ENCODE measurements around the gene NCAPG2.

The NCAPG2 gene

DNA sequence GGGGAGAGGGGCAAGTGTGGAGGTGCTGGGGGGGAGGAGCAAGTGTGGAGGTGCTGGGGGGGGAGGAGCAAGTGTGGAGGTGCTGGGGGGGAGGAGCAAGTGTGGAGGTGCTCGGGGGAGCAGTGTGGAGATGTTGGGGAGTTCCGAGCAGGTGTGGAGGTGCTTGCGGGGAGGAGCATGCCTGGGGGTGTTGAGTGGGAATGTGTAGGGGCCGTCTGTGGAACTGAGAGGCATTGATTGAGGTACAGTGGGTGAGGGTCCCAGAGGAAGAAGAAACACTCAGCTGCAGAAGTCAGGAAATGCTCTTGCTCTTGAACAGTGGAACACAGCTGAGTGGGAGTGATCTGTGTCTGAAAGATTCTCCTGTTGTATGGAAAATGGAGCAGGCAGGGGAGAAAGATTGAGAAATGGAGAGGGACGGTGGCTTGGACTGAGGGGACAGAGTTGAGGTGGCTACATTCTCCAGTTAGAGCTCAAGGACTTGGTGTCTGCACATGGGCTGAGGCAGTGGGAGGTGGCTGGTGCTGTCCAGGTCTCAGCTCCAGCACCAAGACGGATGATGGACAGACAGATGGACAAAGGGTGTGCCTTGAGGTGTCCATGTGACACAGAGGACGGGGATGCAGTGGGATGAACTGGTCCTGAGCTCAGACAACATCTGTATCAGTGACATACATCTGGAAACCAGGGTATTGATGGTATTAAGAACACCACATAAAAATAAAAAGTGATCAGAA, 25.2 kb upstream of the NCAPG2 start:
- FAIRE-seq (no peak), DNase-seq (ENCODE audit: insufficient read length, low spot score) (no peak)
- TF ChIP-seq TAF1 (IDR thresholded peaks at IDR 0.05; ENCODE audit: low read depth, low read length) (no peak), PAX5 (IDR thresholded peaks at IDR 0.05; ENCODE audit: insufficient read depth, low read length, severe bottlenecking) (no peak), POLR2AphosphoS5 (IDR thresholded peaks at IDR 0.05; ENCODE audit: low read depth, low read length) (no peak), POLR2A (IDR thresholded peaks at IDR 0.05; ENCODE audit: low read depth, low read length) (no peak), SPI1 (IDR thresholded peaks at IDR 0.05; ENCODE audit: low read depth, low read length) (no peak), POU2F2 (IDR thresholded peaks at IDR 0.05; ENCODE audit: low read depth, low read length) (no peak)

DNA sequence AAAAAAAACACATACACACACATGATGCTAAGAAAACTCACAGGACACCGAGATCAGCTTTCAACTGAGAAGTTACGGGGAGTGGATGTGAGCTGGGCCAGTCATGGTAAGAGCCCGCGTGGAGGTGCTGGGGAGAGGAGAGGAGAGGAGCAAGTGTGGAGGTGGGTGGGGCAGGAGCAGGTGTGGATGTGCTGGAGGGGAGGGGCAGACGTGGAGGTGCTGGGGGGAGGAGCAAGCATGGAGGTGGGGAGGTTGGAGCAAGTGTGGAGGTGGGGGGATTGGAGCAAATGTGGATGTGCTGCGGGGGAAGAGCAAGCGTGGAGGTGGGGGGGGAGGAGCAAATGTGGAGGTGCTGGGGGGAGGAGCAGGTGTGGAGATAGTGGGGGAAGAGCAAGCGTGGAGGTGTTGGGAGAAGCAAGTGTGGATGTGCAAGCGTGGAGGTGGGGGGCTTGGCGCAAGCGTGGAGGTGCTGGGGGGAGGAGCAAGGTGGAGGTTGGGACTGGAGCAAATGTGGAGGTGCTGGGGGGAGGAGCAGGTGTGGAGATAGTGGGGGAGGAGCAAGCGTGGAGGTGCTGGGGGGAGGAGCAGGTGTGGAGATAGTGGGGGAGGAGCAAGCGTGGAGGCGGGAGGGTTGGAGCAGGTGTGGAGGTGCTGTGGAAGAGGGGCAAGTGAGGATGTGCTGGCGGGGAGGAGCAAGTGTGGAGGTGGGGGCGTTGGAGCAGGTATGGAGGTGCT, 24.5 kb upstream of the NCAPG2 start:
- FAIRE-seq, result no peak
- TF ChIP-seq POLR2AphosphoS5 (IDR thresholded peaks at IDR 0.05; ENCODE audit: low read depth, low read length) (no peak), POLR2A (IDR thresholded peaks at IDR 0.05; ENCODE audit: low read depth, low read length) (no peak), PAX5 (IDR thresholded peaks at IDR 0.05; ENCODE audit: insufficient read depth, low read length, severe bottlenecking) (no peak), TAF1 (IDR thresholded peaks at IDR 0.05; ENCODE audit: low read depth, low read length) (no peak), SPI1 (IDR thresholded peaks at IDR 0.05; ENCODE audit: low read depth, low read length) (no peak), POU2F2 (IDR thresholded peaks at IDR 0.05; ENCODE audit: low read depth, low read length) (no peak)
- DNase-seq (ENCODE audit: insufficient read length, low spot score), result no peak

DNA sequence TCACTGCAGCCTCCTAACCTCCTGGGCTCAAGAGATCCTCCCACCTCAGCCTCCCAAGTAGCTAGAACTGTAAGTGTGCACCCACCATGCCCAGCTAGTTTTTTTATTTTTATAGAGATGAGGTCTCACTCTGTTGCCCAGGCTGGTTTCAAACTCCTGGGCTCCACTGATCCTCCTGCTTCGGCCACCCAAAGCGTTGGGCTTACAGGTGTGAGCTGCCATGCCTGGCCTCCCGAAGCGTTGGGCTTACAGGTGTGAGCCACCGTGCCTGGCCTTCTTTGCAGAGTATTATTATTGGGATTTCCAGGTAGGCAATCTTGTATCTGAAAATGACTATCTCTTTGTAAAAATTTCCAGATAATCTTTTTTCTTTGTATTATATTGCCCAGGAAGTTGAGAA, 23.1 kb upstream of the NCAPG2 start:
- FAIRE-seq (no peak), DNase-seq (ENCODE audit: insufficient read length, low spot score) (no peak)
- TF ChIP-seq PAX5 (IDR thresholded peaks at IDR 0.05; ENCODE audit: insufficient read depth, low read length, severe bottlenecking), result no peak
- no peak for TF ChIP-seq POLR2A (IDR thresholded peaks at IDR 0.05; ENCODE audit: low read depth, low read length)
- no peak for TF ChIP-seq POLR2AphosphoS5 (IDR thresholded peaks at IDR 0.05; ENCODE audit: low read depth, low read length)
- TF ChIP-seq SPI1 (IDR thresholded peaks at IDR 0.05; ENCODE audit: low read depth, low read length), result no peak
- no peak for TF ChIP-seq TAF1 (IDR thresholded peaks at IDR 0.05; ENCODE audit: low read depth, low read length)
- TF ChIP-seq POU2F2 (IDR thresholded peaks at IDR 0.05; ENCODE audit: low read depth, low read length), result no peak

DNA sequence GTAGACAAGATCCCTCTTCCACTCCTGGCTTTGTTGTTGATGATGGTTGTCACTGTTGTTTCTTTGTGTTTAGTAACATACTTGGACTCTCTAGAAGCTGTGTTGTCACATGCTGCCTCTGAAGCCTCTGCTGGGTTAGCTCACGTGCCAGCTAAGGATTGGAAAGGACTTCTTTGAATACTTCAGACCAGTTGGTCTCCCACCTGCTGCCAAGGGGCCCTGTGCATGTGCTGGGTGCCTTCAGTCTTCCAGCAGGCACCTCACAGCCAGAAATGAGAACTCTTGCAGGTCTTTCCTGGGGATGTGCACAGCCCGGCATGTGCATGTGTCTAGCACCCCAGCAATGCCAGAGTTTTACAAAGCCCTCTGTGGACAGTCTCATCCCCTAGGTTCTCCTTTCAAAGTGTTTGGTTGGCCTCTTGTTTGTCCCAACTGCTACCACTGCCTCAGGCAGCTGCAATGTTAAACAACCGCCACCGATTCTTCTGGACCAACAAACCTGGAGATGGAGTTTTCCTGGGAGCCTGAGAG, 21.7 kb upstream of the NCAPG2 start:
- FAIRE-seq (no peak), DNase-seq (ENCODE audit: insufficient read length, low spot score) (no peak)
- TF ChIP-seq POLR2AphosphoS5 (IDR thresholded peaks at IDR 0.05; ENCODE audit: low read depth, low read length), result no peak
- no peak for TF ChIP-seq TAF1 (IDR thresholded peaks at IDR 0.05; ENCODE audit: low read depth, low read length)
- no peak for TF ChIP-seq POLR2A (IDR thresholded peaks at IDR 0.05; ENCODE audit: low read depth, low read length)
- TF ChIP-seq POU2F2 (IDR thresholded peaks at IDR 0.05; ENCODE audit: low read depth, low read length), result no peak
- no peak for TF ChIP-seq SPI1 (IDR thresholded peaks at IDR 0.05; ENCODE audit: low read depth, low read length)
- no peak for TF ChIP-seq PAX5 (IDR thresholded peaks at IDR 0.05; ENCODE audit: insufficient read depth, low read length, severe bottlenecking)

DNA sequence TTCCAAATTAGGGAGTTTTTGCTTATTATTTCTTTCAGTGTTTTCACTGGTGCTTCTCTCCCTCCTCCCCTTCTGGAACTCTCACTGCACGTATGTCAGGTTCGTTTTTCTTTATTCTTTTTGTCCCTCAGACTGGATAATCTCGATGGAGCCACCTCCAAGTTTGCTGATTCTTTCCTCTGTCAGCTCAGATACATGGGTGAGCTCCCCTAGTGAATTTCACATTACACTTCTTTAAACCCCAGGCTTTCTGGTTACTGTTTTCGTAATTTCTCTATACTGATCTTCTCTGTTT, 20.8 kb upstream of the NCAPG2 start:
- FAIRE-seq (no peak), DNase-seq (ENCODE audit: insufficient read length, low spot score) (no peak)
- TF ChIP-seq POLR2A (IDR thresholded peaks at IDR 0.05; ENCODE audit: low read depth, low read length) (no peak), PAX5 (IDR thresholded peaks at IDR 0.05; ENCODE audit: insufficient read depth, low read length, severe bottlenecking) (no peak), POLR2AphosphoS5 (IDR thresholded peaks at IDR 0.05; ENCODE audit: low read depth, low read length) (no peak), SPI1 (IDR thresholded peaks at IDR 0.05; ENCODE audit: low read depth, low read length) (no peak), TAF1 (IDR thresholded peaks at IDR 0.05; ENCODE audit: low read depth, low read length) (no peak), POU2F2 (IDR thresholded peaks at IDR 0.05; ENCODE audit: low read depth, low read length) (no peak)

DNA sequence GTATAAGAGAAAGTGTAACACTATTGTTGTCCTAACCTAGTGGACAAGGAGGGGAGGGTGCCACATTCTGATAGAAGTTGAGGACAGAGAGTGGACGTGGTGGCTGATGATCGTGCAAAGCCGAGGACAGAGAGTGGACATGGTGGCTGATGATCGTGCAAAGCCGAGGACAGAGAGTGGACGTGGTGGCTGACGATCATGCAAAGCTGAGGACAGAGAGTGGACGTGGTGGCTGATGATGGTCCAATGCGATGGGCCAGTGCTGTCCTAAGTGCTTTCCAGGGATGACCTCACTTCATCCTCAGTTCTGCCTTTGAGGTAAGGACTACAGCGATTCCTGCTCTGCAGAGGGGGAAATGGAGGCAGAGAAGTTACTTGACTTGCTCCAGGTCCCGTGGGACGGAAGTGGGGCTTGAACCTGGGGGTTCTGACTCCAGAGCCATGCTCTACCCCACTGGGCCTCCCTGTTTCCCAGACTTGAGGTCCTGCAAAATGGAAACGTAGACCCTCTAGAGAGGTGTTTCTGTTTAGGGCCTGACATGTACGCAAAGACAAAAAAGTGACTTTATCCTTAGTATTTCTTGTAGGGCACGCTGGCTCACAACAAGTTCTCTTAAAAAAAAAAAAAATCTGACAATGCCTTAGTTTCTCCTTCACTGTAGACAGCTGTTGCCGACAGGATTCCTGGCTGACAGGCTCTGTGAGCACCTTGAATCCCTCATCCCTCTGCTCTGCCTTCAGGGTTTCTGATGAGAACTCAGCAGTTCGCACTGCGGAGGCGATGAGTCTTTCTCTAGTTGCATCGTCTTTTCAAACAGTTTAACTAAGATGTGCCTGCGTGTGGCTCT, 20.3 kb upstream of the NCAPG2 start:
- no peak for FAIRE-seq
- no peak for DNase-seq (ENCODE audit: insufficient read length, low spot score)
- TF ChIP-seq SPI1 (IDR thresholded peaks at IDR 0.05; ENCODE audit: low read depth, low read length) (no peak), POU2F2 (IDR thresholded peaks at IDR 0.05; ENCODE audit: low read depth, low read length) (no peak), TAF1 (IDR thresholded peaks at IDR 0.05; ENCODE audit: low read depth, low read length) (no peak), POLR2AphosphoS5 (IDR thresholded peaks at IDR 0.05; ENCODE audit: low read depth, low read length) (no peak), PAX5 (IDR thresholded peaks at IDR 0.05; ENCODE audit: insufficient read depth, low read length, severe bottlenecking) (no peak), POLR2A (IDR thresholded peaks at IDR 0.05; ENCODE audit: low read depth, low read length) (no peak)

DNA sequence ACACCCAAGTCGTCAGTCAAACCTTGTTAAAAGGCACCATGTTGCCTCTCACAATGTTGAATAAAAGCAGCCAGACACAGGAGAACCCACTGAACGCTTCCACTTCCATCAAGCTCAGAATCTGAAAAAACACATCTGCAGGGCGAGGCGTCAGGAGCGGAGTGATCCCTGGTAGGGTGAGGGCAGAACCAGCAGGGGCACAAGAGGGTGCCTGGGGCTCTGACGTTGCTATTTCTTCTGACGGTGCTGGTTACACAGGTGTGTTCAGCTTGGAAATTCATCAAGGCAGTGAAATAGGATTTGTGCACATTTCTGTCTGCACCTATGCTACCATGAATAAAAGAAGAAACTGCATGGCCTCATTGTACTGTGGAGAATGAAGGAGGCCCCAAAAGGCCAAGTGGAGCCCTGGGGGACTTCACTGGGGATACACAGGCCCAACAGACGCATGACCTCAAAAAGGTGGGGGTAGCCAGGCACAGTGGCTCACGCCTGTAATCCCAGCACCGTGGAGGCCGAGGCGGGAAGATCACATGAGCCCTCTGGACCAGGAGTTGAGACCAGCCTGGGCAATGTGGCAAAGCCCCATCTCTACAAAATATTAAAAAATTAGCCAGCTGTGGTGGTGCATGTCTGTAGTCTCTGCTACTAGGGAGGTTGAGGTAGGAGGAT, 19.2 kb upstream of the NCAPG2 start:
- TF ChIP-seq POU2F2 (IDR thresholded peaks at IDR 0.05; ENCODE audit: low read depth, low read length) (no peak), PAX5 (IDR thresholded peaks at IDR 0.05; ENCODE audit: insufficient read depth, low read length, severe bottlenecking) (no peak), SPI1 (IDR thresholded peaks at IDR 0.05; ENCODE audit: low read depth, low read length) (no peak), TAF1 (IDR thresholded peaks at IDR 0.05; ENCODE audit: low read depth, low read length) (no peak), POLR2AphosphoS5 (IDR thresholded peaks at IDR 0.05; ENCODE audit: low read depth, low read length) (no peak), POLR2A (IDR thresholded peaks at IDR 0.05; ENCODE audit: low read depth, low read length) (no peak)
- DNase-seq (ENCODE audit: insufficient read length, low spot score) (no peak), FAIRE-seq (no peak)

DNA sequence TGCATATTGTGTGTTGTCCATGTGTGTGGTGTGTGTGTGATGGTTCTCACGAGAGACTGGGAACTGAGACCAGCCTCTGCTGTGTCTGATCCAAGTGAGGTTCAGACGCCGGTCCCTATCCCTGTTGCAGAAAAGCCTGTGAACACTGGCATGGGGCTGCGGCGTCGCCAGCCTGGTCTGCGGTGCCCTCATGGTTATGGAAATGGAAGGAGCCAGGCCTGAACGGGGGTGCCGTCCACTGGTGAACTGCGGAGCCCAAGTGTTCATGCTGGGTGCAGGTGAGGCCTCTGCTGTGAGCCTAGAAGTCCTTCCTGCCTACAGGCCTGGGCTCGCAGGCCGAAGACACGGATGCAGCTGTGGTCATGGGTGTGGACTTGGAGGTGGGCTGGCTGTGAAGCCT, 18.7 kb upstream of the NCAPG2 start:
- FAIRE-seq (no peak), DNase-seq (ENCODE audit: insufficient read length, low spot score) (no peak)
- TF ChIP-seq PAX5 (IDR thresholded peaks at IDR 0.05; ENCODE audit: insufficient read depth, low read length, severe bottlenecking) (no peak), POLR2AphosphoS5 (IDR thresholded peaks at IDR 0.05; ENCODE audit: low read depth, low read length) (no peak), POU2F2 (IDR thresholded peaks at IDR 0.05; ENCODE audit: low read depth, low read length) (no peak), SPI1 (IDR thresholded peaks at IDR 0.05; ENCODE audit: low read depth, low read length) (no peak), POLR2A (IDR thresholded peaks at IDR 0.05; ENCODE audit: low read depth, low read length) (no peak), TAF1 (IDR thresholded peaks at IDR 0.05; ENCODE audit: low read depth, low read length) (no peak)

Measured in GM12891 (cell line).